Ectodermal cell (in vitro differentiated cells): ENCODE measurements around the gene ATP5F1C. TPM values are rescaled to one million over a fixed set of nuclear protein-coding genes. Genes with fewer than 3 reads are reported as not detected.
"Not testable (repeated sequence)": the region's sequence is repeated elsewhere in the genome, so short reads cannot be mapped to it uniquely, and the experiment has no call there.

ENCODE experiments used
- H3K27ac ChIP-seq: 2 replicates; pipeline ENCODE4 v1.7.0; 2013; ENCODE audit warnings: mild to moderate bottlenecking, low read depth, low read length; ENCODE audit not compliant: insufficient read depth, poor library complexity, severe bottlenecking
- H3K27me3 ChIP-seq: 2 replicates; pipeline ENCODE4 v1.7.0; 2013; ENCODE audit warnings: mild to moderate bottlenecking, low read length; ENCODE audit not compliant: insufficient read depth, control insufficient read depth, poor library complexity, severe bottlenecking
- H3K36me3 ChIP-seq: one replicate; pipeline ENCODE4 v1.7.0; 2013; ENCODE audit warnings: low read length; ENCODE audit not compliant: control insufficient read depth, insufficient read depth
- H3K4me1 ChIP-seq: one replicate; pipeline ENCODE4 v1.7.0; 2013; ENCODE audit warnings: low read length; ENCODE audit not compliant: control insufficient read depth, insufficient read depth
- H3K4me3 ChIP-seq: 2 replicates; pipeline ENCODE4 v1.7.0; 2013; ENCODE audit warnings: low read depth, low read length, control low read depth; ENCODE audit not compliant: insufficient read depth
- H3K9me3 ChIP-seq: 2 replicates; pipeline ENCODE4 v1.7.0; 2013; ENCODE audit warnings: mild to moderate bottlenecking, low read length, moderate library complexity; ENCODE audit not compliant: control insufficient read depth
- WGBS, 2 experiments: methylation state at CpG; one replicate each; pipeline ENCODE4 v1.1.7; 2013; ENCODE audit warnings: missing lambda C conversion rate in 2 of 2; 5-methylcytosine and 5-hydroxymethylcytosine counted together
- polyA plus RNA-seq, 4 experiments: library from polyadenylated mRNA; stranded (reverse); fragments of 50-300 nt; gene quantifications; one replicate each; pipeline ENCODE4 v1.2.3, GENCODE V29; 2013

Gene ATP5F1C
- polyA plus RNA-seq (2013, experiment 1 of 4) = 214 TPM
- 213 TPM for polyA plus RNA-seq (2013, experiment 2 of 4)
- 238 TPM for polyA plus RNA-seq (2013, experiment 3 of 4)
- polyA plus RNA-seq (2013, experiment 4 of 4) = 257 TPM

- WGBS, 2 experiments = 0 to 1% methylated on average over 59 of the region's 59 CpGs
- Histone ChIP-seq H3K4me3 (peak within 1 kb of the TSS; percentile 85), H3K9me3 (no peaks in the 10 kb centered on the region), H3K27ac (no peak within 1 kb of the TSS), H3K27me3 (no peaks in the 10 kb centered on the region), H3K4me1 (peaks cover 4% of the 10 kb centered on the region), H3K36me3 (no peaks in the 10 kb centered on the region)
Measured at GRCh38 chr10:7787857-7788638, at the start of gene ATP5F1C, which contains the start of gene KIN. Gene ATP5F1C, plus strand, starts transcription at chr10:7788177. Its CDS starts 31 bp downstream, at chr10:7788208. Gene KIN, minus strand, starts transcription at chr10:7787993. Its CDS starts 60 bp downstream, at chr10:7787933.

DNA sequence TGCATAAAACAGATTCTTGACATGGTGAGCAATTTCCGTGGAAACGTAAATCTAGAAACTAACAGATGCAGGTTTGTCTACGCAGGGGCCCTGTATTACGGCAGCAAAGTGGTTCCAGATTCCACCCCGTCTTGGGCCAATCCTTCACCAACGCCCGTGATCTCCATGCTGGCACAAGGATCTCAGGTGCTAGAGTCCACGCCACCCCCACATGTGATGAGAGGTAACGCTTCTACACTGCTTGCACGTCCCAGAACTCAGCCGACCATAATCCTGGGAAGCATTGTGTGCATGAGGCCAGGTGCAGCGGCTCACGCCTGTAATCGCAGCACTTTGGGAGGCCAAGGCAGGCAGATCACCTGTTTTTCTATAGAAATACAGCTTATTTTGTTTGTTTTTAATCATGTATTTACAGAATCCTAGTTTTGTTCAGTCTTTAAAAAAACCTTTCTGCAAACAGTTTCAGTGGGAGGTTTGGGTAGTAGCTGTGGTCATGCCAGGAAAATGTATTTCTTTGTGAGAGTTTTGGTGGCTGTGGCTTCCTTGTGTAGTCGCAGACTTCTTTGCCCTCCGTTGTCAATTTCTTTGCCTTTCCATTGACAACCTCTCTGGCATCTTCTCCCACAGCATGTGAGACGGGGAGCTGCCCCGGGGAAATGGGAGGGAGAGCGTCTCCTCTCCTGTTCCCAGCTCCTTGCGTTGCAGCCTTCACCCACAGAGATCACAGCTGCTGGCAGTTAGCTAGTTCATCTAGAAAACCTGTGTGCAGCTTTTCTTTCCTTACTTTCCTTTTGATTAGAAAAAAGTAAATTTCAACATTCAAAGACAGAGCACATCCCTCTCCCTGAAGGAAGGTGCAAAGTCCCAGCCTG is 49.2 kb upstream of the ATP5F1C start:
- Histone ChIP-seq H3K27ac (no peak overlapping the region), H3K4me1 (no peaks in the 10 kb centered on the region), H3K36me3 (no peaks in the 10 kb centered on the region), H3K9me3 (no peaks in the 10 kb centered on the region), H3K4me3 (no peak overlapping the region), H3K27me3 (no peaks in the 10 kb centered on the region)
- 87% methylated on average over 20 of the region's 20 CpGs for WGBS, 2 experiments

GRCh38 chr10:7744307-7744706 is 43.7 kb upstream of the ATP5F1C start:
- H3K4me1 ChIP-seq = no peaks in the 10 kb centered on the region
- no peaks in the 10 kb centered on the region for H3K27me3 ChIP-seq
- no peak overlapping the region for H3K4me3 ChIP-seq
- H3K9me3 ChIP-seq = no peaks in the 10 kb centered on the region
- WGBS, 2 experiments = 95 to 96% methylated on average over 8 of the region's 8 CpGs
- no peak overlapping the region for H3K27ac ChIP-seq
- no peaks in the 10 kb centered on the region for H3K36me3 ChIP-seq

- H3K4me3 ChIP-seq, H3K4me1 ChIP-seq, H3K9me3 ChIP-seq, H3K36me3 ChIP-seq, H3K27me3 ChIP-seq, H3K27ac ChIP-seq: not testable (repeated sequence)
- 90 to 91% methylated on average over 7 of the region's 7 CpGs for WGBS, 2 experiments
Measured at GRCh38 chr10:7748637-7749036, 39.3 kb upstream of the ATP5F1C start.

DNA sequence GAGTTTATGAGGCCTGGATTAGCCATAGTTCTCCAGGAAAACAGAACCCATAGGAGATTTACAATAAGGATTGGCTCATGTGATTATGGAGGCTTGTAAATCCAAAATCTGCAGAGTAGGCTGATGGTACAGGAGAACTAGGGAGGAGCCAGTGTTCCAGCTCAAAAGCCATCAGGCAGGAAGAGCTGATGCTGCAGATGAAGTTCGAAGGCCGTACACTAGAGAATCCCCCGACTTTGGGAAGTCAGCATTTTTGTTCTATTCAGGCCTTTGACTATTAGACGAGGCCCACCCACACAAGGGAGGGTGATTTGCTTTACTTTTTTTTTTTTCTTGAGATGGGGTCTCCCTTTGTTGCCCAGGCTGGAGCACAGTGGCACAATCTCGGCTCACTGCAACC is 37.8 kb upstream of the ATP5F1C start:
- H3K4me3 ChIP-seq = no peak overlapping the region
- H3K9me3 ChIP-seq = no peaks in the 10 kb centered on the region
- H3K36me3 ChIP-seq = peaks cover 8% of the 10 kb centered on the region

DNA sequence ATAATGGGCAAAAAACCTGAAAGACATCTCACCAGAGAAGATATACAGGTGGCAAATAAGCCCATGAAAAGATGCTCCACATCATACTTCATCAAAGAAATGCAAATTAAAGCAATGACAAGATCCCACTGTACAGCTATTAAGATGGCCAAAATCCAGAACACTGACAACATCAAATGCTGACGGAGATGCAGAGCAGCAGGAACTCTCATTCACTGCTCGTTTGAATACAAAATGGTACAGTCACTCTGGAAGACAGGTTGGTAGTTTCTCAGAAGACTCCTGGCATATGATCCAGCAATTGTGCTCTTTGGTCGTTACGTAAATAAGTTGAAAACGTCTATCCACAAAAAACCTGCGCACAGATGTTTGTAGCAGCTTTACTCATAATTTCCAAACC is 35.7 kb upstream of the ATP5F1C start:
- peaks cover 16% of the 10 kb centered on the region for H3K36me3 ChIP-seq

More for the DNA sequence above, 37.8 kb upstream of the ATP5F1C start:
- WGBS, 2 experiments = 87 to 94% methylated on average over 5 of the region's 5 CpGs
- Histone ChIP-seq H3K27ac (no peak overlapping the region), H3K27me3 (no peaks in the 10 kb centered on the region), H3K4me1 (no peaks in the 10 kb centered on the region)

DNA sequence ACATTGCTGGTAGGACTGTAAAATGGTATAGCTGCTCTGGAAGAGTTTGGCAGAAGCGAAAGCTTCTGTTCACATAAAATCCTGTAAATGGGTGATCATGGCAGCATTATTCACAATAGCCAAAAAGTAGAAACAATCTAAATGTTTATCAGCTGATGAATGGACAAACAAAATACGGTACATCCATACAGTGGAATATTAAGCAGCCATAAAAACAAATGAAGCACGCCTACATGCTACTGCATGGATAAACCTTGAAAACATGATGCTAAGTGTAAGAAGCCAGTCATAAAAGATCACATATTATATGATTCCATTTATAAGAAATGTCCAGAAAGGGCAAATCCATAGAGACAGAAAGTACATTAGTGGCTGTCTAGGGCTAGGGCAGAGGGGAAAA is 32.9 kb upstream of the ATP5F1C start:
- Histone ChIP-seq H3K27ac (no peak overlapping the region), H3K4me3 (no peak overlapping the region), H3K36me3 (peaks cover 33% of the 10 kb centered on the region), H3K27me3 (no peaks in the 10 kb centered on the region), H3K4me1 (no peaks in the 10 kb centered on the region), H3K9me3 (no peaks in the 10 kb centered on the region)
- 95 to 96% methylated on average over 3 of the region's 3 CpGs for WGBS, 2 experiments

More for the DNA sequence above, 35.7 kb upstream of the ATP5F1C start:
- Histone ChIP-seq H3K4me3 (no peak overlapping the region), H3K4me1 (no peaks in the 10 kb centered on the region), H3K9me3 (no peaks in the 10 kb centered on the region), H3K27me3 (no peaks in the 10 kb centered on the region), H3K27ac (no peak overlapping the region)
- WGBS, 2 experiments = 94 to 96% methylated on average over 6 of the region's 6 CpGs

DNA sequence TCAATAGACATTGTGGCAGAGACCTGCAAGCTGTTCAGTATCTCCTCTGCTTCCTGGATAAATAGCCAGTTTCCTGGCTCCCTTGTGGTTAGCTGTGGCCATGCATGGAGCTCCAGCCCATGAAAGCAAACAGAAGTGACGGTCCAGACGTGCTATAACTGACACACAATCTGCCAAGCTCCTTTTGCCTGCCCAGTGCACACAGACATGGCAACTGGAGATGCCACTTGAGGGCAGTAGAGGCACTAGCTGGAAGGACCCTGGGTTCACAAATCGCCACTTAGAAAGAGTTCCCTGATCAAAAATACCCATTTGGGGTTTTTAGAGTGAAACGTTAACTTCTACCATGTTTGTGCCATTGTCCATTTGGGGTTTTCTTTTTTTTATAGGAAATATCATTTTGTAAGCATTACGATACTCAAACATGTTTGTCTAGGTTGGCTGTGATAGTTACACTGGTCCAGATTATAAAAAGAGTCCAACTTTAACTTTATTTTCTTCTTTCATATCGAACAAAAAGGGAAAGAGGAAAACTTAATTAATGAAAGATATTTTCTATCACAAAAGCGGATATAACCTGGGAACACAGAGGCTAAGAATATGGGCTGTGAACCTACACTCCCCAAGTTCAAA is 31.5 kb upstream of the ATP5F1C start:
- H3K27me3 ChIP-seq = no peaks in the 10 kb centered on the region
- H3K36me3 ChIP-seq = peaks cover 33% of the 10 kb centered on the region

GRCh38 chr10:7763929-7764328 is 24.0 kb upstream of the ATP5F1C start:
- H3K27me3 ChIP-seq = no peaks in the 10 kb centered on the region
- 96 to 97% methylated on average over 4 of the region's 5 CpGs for WGBS, 2 experiments

More for the DNA sequence above, 31.5 kb upstream of the ATP5F1C start:
- H3K27ac ChIP-seq = no peak overlapping the region
- H3K4me3 ChIP-seq = no peak overlapping the region
- no peaks in the 10 kb centered on the region for H3K9me3 ChIP-seq
- no peaks in the 10 kb centered on the region for H3K4me1 ChIP-seq
- WGBS, 2 experiments = 91 to 96% methylated on average over 5 to 6 of the region's 7 CpGs

More at GRCh38 chr10:7763929-7764328, 24.0 kb upstream of the ATP5F1C start:
- Histone ChIP-seq H3K36me3 (peaks cover 13% of the 10 kb centered on the region), H3K4me3 (no peak overlapping the region), H3K4me1 (no peaks in the 10 kb centered on the region), H3K27ac (no peak overlapping the region), H3K9me3 (no peaks in the 10 kb centered on the region)
